Heart right ventricle (tissue), 16 donors: Measurements from ENCODE around the gene SKA2. TPM values are rescaled to one million over a fixed set of nuclear protein-coding genes. Genes with fewer than 3 reads are reported as not detected.

Experiments
- ATAC-seq, 8 donors: fragments of 200-7000 bp; cut with Tn5 transposase; one replicate each; pipeline ENCODE4 v1.9.1; 2020; ENCODE audit warnings: mild to moderate bottlenecking in 8 of 8, moderate library complexity in 8 of 8, moderate number of reproducible peaks in 1 of 8
- DNase-seq, 2 donors: peaks; one replicate each; pipeline ENCODE4 v3.0.0-alpha.2; 2020
- H3K27ac ChIP-seq, 10 donors: fragments of 200-600 bp; sonication (generic) in 2 of 10; one replicate each; pipeline versions ENCODE4 v1.5.0 to v1.8.0; 2020 to 2022; ENCODE audit warnings: mild to moderate bottlenecking in 3 of 10
- H3K27me3 ChIP-seq, 7 donors: fragments of 200-600 bp; one replicate each; pipeline ENCODE4 v1.8.0; 2021 to 2022; ENCODE audit warnings: mild to moderate bottlenecking in 2 of 7
- H3K36me3 ChIP-seq, 9 donors: fragments of 200-600 bp; sonication (generic) in 1 of 9; one replicate each; pipeline versions ENCODE4 v1.5.0 to v1.8.0; 2020 to 2022; ENCODE audit warnings: mild to moderate bottlenecking in 2 of 9
- H3K4me1 ChIP-seq, 9 donors: fragments of 200-600 bp; sonication (generic) in 1 of 9; one replicate each; pipeline versions ENCODE4 v1.5.0 to v1.8.0; 2020 to 2022; ENCODE audit warnings: mild to moderate bottlenecking in 4 of 9
- H3K4me3 ChIP-seq, 10 donors: fragments of 200-600 bp; sonication (generic) in 2 of 10; one replicate each; pipeline versions ENCODE4 v1.5.0 to v1.8.0; 2020 to 2022; ENCODE audit warnings: mild to moderate bottlenecking in 7 of 10, moderate library complexity in 2 of 10
- H3K9me3 ChIP-seq, 11 donors: fragments of 200-600 bp in 10 of 11; sonication (generic) in 2 of 11; one replicate each; pipeline versions ENCODE4 v1.5.0 to v1.8.0; 2013 to 2022; ENCODE audit warnings: mild to moderate bottlenecking in 2 of 11, control low read depth in 1 of 11, moderate library complexity in 1 of 11
- WGBS, 2 donors: extraction: QIAGEN DNeasy Blood & Tissue Kit; methylation state at CpG; one replicate each; pipeline ENCODE4 v1.1.7; 2013; ENCODE audit warnings: inconsistent platforms in 1 of 2; 5-methylcytosine and 5-hydroxymethylcytosine counted together
- intact Hi-C, 10 donors: fragments of 100-400 bp; cut with DNase I; formaldehyde crosslinking; loops; one replicate each; pipeline versions ENCODE4 v1.11.1 to v1.14.2; 2022
- microRNA-seq, 2 donors: library from miRNA; unstranded; fragments of <30 nt; microRNA quantifications; one replicate each; pipeline ENCODE4 v1.2.0, GENCODE V29; 2021
- polyA plus RNA-seq, 2 donors: library from polyadenylated mRNA; stranded (reverse); fragments of 200-250 nt; gene quantifications; one replicate each; pipeline ENCODE4 v1.2.3, GENCODE V29; 2013
- total RNA-seq, 10 donors: library from RNA; stranded (reverse); fragmentation: NEBNext Ultra II Directional in 3 of 10; extraction: Animal tissue kit (Norgen Biotek cat#: 25700) in 3 of 10; gene quantifications; one replicate each; pipeline versions ENCODE4 v1.2.1 to v1.2.4, GENCODE V29; 2021 to 2023
- TF ChIP-seq, protein P1 (sequence below), 9 donors: fragments of 200-600 bp; sonication (generic) in 2 of 9; IDR thresholded peaks; one replicate each; pipeline versions ENCODE4 v1.5.0 to v1.8.0; 2021 to 2022; ENCODE audit warnings: antibody characterized with exemption in 9 of 9, mild to moderate bottlenecking in 5 of 9, moderate library complexity in 1 of 9
- donor health status: Arrhythmogenic right ventricular cardiomyopathy.
- donor health status: ischemic (EF 13 %, LVEDD 7.1; RV severe dilation, severe dysfunction).
- donor health status: healthy with polysubstance abuse.
- donor health status: DM: no; HTN: yes; CAD: no.
- donor health status: DM: no; HTN: no; CAD: no.
- donor health status: ischemic (EF 25% LVEDD 6.9; RV normal size, moderate dysfunction).
- donor health status: ischemic (EF 25% LVEDD 5.7; RV mildly dilated, moderate dysfunction).
- donor health status: healthy.
- donor health status: DM: yes; HTN: yes; CAD: no.
- donor health status: Ischemic cardiomyopathy.
- donor health status: ischemic (EF 35%, LVEDD 5.7; RV mildly dilated, moderate dysfunction).
- donor health status: nonischemic (EF 11% LVEDD 7.7; RV severe dilation, severe dysfunction).
- donor health status: DM: yes; HTN: yes; CAD: no.
- donor health status: PGD.
- donor health status: ischemic (EF 29% LVEDD 5.4; RV normal size, mild dysfunction).
- donor health status: nonischemic (EF 23%, LVEDD 6.1; RV moderate dilation, normal function).

SKA2 gene
- total and polyA plus RNA-seq, 12 donors = 28.0 to 46.4 (median 34.8) TPM

DNA sequence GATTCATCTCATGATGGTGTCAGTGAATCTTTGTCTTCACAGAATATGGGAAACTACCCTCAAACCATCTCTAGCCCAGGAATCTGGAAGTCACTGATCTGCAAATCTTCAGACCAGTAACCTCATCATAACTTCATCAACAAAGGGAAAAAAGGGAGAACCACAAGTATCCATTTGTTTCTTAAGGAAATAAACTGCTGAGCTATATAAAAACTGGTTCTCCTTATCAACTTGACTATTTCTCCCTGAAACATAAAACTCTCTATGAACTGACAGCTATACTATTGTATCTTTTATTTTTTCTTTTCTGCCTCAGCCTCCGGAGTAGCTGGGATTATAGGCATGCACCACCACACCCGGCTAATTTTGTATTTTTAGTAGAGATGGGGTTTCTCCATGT lies 87.6 kb downstream of the SKA2 start:
- Histone ChIP-seq H3K9me3 (no peaks in the 10 kb centered on the region), H3K27me3 (no peaks in the 10 kb centered on the region), H3K4me1 (no peaks in the 10 kb centered on the region), H3K4me3 (no peak overlapping the region), H3K27ac (no peak overlapping the region), H3K36me3 (peaks cover 0 to 100% (median 6%) of the 10 kb centered on the region in 9 donors)
- ATAC-seq (no peak), DNase-seq (no peak)
- 93 to 100% methylated on average over 2 of the region's 2 CpGs for WGBS, 2 donors
- intact Hi-C loops = no loop called here
- TF ChIP-seq, protein P1, sequence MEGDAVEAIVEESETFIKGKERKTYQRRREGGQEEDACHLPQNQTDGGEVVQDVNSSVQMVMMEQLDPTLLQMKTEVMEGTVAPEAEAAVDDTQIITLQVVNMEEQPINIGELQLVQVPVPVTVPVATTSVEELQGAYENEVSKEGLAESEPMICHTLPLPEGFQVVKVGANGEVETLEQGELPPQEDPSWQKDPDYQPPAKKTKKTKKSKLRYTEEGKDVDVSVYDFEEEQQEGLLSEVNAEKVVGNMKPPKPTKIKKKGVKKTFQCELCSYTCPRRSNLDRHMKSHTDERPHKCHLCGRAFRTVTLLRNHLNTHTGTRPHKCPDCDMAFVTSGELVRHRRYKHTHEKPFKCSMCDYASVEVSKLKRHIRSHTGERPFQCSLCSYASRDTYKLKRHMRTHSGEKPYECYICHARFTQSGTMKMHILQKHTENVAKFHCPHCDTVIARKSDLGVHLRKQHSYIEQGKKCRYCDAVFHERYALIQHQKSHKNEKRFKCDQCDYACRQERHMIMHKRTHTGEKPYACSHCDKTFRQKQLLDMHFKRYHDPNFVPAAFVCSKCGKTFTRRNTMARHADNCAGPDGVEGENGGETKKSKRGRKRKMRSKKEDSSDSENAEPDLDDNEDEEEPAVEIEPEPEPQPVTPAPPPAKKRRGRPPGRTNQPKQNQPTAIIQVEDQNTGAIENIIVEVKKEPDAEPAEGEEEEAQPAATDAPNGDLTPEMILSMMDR (IDR thresholded peaks at IDR 0.05) = no peak

DNA sequence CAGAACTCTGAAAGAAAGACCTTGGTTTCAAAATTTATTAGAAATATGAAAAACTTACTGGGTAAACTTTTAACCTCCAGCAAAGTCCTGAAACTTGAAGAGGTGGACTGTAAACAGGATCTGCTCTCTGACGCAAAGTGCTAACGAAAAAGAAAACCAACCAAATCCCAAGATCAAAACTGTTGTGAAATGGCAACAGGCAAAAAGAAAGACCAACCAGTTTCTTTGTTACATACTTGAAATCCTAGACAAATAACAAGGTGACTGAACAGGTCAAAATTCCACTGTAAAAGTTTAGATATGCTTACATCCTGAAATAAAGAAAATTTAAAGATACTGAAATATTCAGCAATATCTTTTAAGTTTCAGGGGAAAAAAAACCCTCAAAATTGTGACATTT lies 92.5 kb downstream of the SKA2 start:
- no peaks in the 10 kb centered on the region for H3K4me1 ChIP-seq
- DNase-seq = no peak
- no peaks in the 10 kb centered on the region for H3K27me3 ChIP-seq
- ATAC-seq = no peak
- no peak overlapping the region for H3K4me3 ChIP-seq
- no peaks in the 10 kb centered on the region for H3K9me3 ChIP-seq
- intact Hi-C loops = no loop called here
- WGBS, 2 donors = 95 to 98% methylated on average over 2 of the region's 2 CpGs
- TF ChIP-seq, protein P1 (IDR thresholded peaks at IDR 0.05) = no peak
- H3K27ac ChIP-seq = no peak overlapping the region
- peaks cover 0 to 100% (median 16%) of the 10 kb centered on the region in 9 donors for H3K36me3 ChIP-seq

Small RNA genes within 50 kb of the gene (microRNA-seq; reads per million reads assigned to microRNA genes)
- gene MIR301A (108 to 230 reads per million in 2 donors), gene MIR454 (2,238 to 2,259 reads per million in 2 donors)

Other genes starting within 250 kb of the SKA2 start
- 10 to 100 TPM; 15.2 to 22.2 (median 18.1) TPM for gene TRIM37, start 48.3 kb downstream of the SKA2 start, total RNA-seq
- gene TRIM37, start 48.3 kb downstream of the SKA2 start, polyA plus RNA-seq = 1 to 10 TPM; 5.9 to 8.6 TPM
- 1 to 10 TPM in 7 of 10 donors, under 1 TPM in 3; 0.61 to 6.9 (median 1.4) TPM for gene PRR11, start 560 bp upstream of the SKA2 start, total RNA-seq
- under 1 TPM; 0.29 TPM for gene PRR11, start 560 bp upstream of the SKA2 start, polyA plus RNA-seq
- gene SMG8, start 54.8 kb upstream of the SKA2 start, total RNA-seq = 10 to 100 TPM in 7 of 10 donors, 1 to 10 TPM in 3; 7.5 to 11.7 (median 10.5) TPM
- 1 to 10 TPM; 1.2 to 3.8 TPM for gene SMG8, start 54.8 kb upstream of the SKA2 start, polyA plus RNA-seq
- 1 to 10 TPM; 1.3 to 4.8 (median 2.0) TPM for gene GDPD1, start 65.3 kb upstream of the SKA2 start, total RNA-seq
- 1 to 10 TPM in 1 of 2 donors, under 1 TPM in 1; 0.95 to 1.0 TPM for gene GDPD1, start 65.3 kb upstream of the SKA2 start, polyA plus RNA-seq
- 10 to 100 TPM; 12.0 to 57.1 (median 42.0) TPM for gene YPEL2, start 176.5 kb upstream of the SKA2 start, total RNA-seq
- 10 to 100 TPM in 1 of 2 donors, 1 to 10 TPM in 1; 5.0 to 15.7 TPM for gene YPEL2, start 176.5 kb upstream of the SKA2 start, polyA plus RNA-seq